ENCODE results near the gene EIPR1. TPM values are rescaled to one million over a fixed set of nuclear protein-coding genes. Genes with fewer than 3 reads are reported as not detected.

EIPR1 gene
- total RNA-seq, 1 experiment from 2014 or later, result 22.8 TPM

DNA sequence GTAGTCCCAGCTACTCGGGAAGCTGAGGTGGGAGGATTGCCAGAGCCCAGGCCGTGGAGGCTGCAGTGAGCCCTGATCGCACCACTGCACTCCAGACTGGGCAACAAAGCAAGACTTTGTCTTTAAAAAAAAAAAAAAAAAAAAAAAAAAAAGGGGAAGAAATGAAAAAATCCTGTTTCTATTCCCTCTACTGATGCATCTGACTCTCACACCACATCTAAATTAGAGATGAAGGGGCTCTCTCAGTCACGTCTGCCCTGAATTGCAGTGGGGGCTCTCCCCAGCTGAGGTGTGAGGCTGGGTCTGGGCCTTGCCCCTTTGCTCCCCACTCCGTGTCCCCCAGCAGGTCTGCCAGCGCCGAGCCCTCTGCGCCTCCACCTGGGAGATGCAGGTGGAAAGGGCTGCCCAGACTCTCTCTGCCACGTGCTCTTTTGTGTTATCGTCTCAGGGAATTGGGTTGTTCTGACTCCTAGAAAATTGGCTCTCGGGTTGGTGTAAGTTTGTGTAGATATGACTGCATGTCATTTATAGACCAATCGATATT, 32.1 kb upstream of the EIPR1 start (continued):
- TF ChIP-seq, protein P1, sequence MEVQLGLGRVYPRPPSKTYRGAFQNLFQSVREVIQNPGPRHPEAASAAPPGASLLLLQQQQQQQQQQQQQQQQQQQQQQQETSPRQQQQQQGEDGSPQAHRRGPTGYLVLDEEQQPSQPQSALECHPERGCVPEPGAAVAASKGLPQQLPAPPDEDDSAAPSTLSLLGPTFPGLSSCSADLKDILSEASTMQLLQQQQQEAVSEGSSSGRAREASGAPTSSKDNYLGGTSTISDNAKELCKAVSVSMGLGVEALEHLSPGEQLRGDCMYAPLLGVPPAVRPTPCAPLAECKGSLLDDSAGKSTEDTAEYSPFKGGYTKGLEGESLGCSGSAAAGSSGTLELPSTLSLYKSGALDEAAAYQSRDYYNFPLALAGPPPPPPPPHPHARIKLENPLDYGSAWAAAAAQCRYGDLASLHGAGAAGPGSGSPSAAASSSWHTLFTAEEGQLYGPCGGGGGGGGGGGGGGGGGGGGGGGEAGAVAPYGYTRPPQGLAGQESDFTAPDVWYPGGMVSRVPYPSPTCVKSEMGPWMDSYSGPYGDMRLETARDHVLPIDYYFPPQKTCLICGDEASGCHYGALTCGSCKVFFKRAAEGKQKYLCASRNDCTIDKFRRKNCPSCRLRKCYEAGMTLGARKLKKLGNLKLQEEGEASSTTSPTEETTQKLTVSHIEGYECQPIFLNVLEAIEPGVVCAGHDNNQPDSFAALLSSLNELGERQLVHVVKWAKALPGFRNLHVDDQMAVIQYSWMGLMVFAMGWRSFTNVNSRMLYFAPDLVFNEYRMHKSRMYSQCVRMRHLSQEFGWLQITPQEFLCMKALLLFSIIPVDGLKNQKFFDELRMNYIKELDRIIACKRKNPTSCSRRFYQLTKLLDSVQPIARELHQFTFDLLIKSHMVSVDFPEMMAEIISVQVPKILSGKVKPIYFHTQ (CRISPR knock-in tag; IDR thresholded peaks at IDR 0.05), result no peak
- no peak for TF ChIP-seq ZNF219 (CRISPR knock-in tag; IDR thresholded peaks at IDR 0.05; ENCODE audit: borderline replicate concordance)

DNA sequence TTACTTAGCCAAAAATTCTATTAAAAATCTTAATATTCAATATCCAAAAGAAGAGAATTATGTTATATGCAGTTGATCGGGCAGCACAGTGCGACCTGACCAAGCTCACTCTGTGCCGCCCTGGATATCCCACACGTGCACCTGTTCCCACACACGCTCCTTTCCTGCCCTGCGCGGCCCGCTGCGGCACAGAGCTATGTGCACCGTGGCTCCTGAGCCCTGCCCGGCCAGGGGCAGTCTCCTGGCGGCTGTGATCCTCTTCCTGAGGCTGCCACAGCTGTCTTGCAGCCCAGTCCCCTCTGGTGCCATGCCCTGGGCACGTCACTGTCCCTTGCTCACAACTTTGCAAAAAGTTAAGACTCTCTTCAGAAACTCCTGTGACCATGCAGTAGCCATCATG, 31.2 kb upstream of the EIPR1 start:
- no peaks in the 10 kb centered on the region for H3K9me3 Mint-ChIP-seq

More for the DNA sequence above, 31.2 kb upstream of the EIPR1 start:
- POLR2A ChIA-PET, result no interaction called here
- ATAC-seq, result no peak
- TF ChIP-seq SP1 (CRISPR knock-in tag; conservative IDR thresholded peaks at IDR 0.05), result no peak
- TF ChIP-seq ZNF671 (CRISPR knock-in tag; IDR thresholded peaks at IDR 0.05), result no peak
- no peak for TF ChIP-seq RORB (CRISPR knock-in tag; IDR thresholded peaks at IDR 0.05)
- no peak for TF ChIP-seq TP53 (CRISPR knock-in tag; IDR thresholded peaks at IDR 0.05)
- no peak for TF ChIP-seq ZNF263 (CRISPR knock-in tag; IDR thresholded peaks at IDR 0.05; ENCODE audit: low read depth)
- no peak for TF ChIP-seq NR2C2 (CRISPR knock-in tag; IDR thresholded peaks at IDR 0.05)
- no peak for TF ChIP-seq ZNF423 (CRISPR knock-in tag; IDR thresholded peaks at IDR 0.05)
- TF ChIP-seq, protein P2, sequence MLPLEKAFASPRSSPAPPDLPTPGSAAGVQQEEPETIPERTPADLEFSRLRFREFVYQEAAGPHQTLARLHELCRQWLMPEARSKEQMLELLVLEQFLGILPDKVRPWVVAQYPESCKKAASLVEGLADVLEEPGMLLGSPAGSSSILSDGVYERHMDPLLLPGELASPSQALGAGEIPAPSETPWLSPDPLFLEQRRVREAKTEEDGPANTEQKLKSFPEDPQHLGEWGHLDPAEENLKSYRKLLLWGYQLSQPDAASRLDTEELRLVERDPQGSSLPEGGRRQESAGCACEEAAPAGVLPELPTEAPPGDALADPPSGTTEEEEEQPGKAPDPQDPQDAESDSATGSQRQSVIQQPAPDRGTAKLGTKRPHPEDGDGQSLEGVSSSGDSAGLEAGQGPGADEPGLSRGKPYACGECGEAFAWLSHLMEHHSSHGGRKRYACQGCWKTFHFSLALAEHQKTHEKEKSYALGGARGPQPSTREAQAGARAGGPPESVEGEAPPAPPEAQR (CRISPR knock-in tag; IDR thresholded peaks at IDR 0.05), result no peak
- TF ChIP-seq, protein P3, sequence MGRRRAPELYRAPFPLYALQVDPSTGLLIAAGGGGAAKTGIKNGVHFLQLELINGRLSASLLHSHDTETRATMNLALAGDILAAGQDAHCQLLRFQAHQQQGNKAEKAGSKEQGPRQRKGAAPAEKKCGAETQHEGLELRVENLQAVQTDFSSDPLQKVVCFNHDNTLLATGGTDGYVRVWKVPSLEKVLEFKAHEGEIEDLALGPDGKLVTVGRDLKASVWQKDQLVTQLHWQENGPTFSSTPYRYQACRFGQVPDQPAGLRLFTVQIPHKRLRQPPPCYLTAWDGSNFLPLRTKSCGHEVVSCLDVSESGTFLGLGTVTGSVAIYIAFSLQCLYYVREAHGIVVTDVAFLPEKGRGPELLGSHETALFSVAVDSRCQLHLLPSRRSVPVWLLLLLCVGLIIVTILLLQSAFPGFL (CRISPR knock-in tag; IDR thresholded peaks at IDR 0.05; ENCODE audit: borderline replicate concordance), result no peak
- TF ChIP-seq, protein P4, sequence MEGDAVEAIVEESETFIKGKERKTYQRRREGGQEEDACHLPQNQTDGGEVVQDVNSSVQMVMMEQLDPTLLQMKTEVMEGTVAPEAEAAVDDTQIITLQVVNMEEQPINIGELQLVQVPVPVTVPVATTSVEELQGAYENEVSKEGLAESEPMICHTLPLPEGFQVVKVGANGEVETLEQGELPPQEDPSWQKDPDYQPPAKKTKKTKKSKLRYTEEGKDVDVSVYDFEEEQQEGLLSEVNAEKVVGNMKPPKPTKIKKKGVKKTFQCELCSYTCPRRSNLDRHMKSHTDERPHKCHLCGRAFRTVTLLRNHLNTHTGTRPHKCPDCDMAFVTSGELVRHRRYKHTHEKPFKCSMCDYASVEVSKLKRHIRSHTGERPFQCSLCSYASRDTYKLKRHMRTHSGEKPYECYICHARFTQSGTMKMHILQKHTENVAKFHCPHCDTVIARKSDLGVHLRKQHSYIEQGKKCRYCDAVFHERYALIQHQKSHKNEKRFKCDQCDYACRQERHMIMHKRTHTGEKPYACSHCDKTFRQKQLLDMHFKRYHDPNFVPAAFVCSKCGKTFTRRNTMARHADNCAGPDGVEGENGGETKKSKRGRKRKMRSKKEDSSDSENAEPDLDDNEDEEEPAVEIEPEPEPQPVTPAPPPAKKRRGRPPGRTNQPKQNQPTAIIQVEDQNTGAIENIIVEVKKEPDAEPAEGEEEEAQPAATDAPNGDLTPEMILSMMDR (IDR thresholded peaks at IDR 0.05), result no peak
- TF ChIP-seq TEAD4 (CRISPR knock-in tag; IDR thresholded peaks at IDR 0.05), result no peak
- no peak for TF ChIP-seq SMAD4 (CRISPR knock-in tag; IDR thresholded peaks at IDR 0.05)
- no peak for TF ChIP-seq MXD4 (CRISPR knock-in tag; IDR thresholded peaks at IDR 0.05; ENCODE audit: borderline replicate concordance)
- TF ChIP-seq FOXK1 (CRISPR knock-in tag; IDR thresholded peaks at IDR 0.05), result no peak
- TF ChIP-seq, protein P5, sequence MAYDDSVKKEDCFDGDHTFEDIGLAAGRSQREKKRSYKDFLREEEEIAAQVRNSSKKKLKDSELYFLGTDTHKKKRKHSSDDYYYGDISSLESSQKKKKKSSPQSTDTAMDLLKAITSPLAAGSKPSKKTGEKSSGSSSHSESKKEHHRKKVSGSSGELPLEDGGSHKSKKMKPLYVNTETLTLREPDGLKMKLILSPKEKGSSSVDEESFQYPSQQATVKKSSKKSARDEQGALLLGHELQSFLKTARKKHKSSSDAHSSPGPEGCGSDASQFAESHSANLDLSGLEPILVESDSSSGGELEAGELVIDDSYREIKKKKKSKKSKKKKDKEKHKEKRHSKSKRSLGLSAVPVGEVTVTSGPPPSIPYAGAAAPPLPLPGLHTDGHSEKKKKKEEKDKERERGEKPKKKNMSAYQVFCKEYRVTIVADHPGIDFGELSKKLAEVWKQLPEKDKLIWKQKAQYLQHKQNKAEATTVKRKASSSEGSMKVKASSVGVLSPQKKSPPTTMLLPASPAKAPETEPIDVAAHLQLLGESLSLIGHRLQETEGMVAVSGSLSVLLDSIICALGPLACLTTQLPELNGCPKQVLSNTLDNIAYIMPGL (CRISPR knock-in tag; IDR thresholded peaks at IDR 0.05), result no peak
- TF ChIP-seq, protein P6, sequence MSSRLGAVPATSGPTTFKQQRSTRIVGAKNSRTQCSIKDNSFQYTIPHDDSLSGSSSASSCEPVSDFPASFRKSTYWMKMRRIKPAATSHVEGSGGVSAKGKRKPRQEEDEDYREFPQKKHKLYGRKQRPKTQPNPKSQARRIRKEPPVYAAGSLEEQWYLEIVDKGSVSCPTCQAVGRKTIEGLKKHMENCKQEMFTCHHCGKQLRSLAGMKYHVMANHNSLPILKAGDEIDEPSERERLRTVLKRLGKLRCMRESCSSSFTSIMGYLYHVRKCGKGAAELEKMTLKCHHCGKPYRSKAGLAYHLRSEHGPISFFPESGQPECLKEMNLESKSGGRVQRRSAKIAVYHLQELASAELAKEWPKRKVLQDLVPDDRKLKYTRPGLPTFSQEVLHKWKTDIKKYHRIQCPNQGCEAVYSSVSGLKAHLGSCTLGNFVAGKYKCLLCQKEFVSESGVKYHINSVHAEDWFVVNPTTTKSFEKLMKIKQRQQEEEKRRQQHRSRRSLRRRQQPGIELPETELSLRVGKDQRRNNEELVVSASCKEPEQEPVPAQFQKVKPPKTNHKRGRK (CRISPR knock-in tag; IDR thresholded peaks at IDR 0.05; ENCODE audit: borderline replicate concordance), result no peak
- TF ChIP-seq, protein P7, sequence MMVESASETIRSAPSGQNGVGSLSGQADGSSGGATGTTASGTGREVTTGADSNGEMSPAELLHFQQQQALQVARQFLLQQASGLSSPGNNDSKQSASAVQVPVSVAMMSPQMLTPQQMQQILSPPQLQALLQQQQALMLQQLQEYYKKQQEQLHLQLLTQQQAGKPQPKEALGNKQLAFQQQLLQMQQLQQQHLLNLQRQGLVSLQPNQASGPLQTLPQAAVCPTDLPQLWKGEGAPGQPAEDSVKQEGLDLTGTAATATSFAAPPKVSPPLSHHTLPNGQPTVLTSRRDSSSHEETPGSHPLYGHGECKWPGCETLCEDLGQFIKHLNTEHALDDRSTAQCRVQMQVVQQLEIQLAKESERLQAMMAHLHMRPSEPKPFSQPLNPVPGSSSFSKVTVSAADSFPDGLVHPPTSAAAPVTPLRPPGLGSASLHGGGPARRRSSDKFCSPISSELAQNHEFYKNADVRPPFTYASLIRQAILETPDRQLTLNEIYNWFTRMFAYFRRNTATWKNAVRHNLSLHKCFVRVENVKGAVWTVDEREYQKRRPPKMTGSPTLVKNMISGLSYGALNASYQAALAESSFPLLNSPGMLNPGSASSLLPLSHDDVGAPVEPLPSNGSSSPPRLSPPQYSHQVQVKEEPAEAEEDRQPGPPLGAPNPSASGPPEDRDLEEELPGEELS (CRISPR knock-in tag; IDR thresholded peaks at IDR 0.05), result no peak
- TF ChIP-seq HMGA2 (CRISPR knock-in tag; IDR thresholded peaks at IDR 0.05), result no peak
- TF ChIP-seq ZNF416 (CRISPR knock-in tag; IDR thresholded peaks at IDR 0.05), result no peak
- no peaks in the 10 kb centered on the region for H3K27me3 Mint-ChIP-seq (ENCODE audit: low read depth)
- H3K36me3 Mint-ChIP-seq, result peaks cover 13% of the 10 kb centered on the region; the same call in 1 of the 2 replicates
- no peaks in the 10 kb centered on the region for H3K4me1 Mint-ChIP-seq
- CTCF ChIA-PET, result interaction anchor here (1.2 kb wide), 2 partner anchors 15 to 35 kb away, joined by 3 to 5 read pairs; no protein-coding TSS in a partner anchor
- no peak overlapping the region for H3K4me3 Mint-ChIP-seq
- no peak for DNase-seq (ENCODE audit: low spot score)
- no peak overlapping the region for H3K27ac Mint-ChIP-seq
